NCI-H510A treated with DMSO at 0.1 percent for 48 hours (cell line): ENCODE measurements around the gene STEAP3.

Experiments used
- DNase-seq: peaks from one replicate; lab custom pipeline; 2025; lab: John Stamatoyannopoulos, UW

The STEAP3 gene

GRCh38 chr2:119292226-119292625 lies 68.6 kb downstream of the STEAP3 start:
- peak; percentile 5 for DNase-seq

- DNase-seq = no peak
These were observed 69.6 kb downstream of the STEAP3 start for GRCh38 chr2:119293254-119293653.

GRCh38 chr2:119293900-119294299 lies 70.3 kb downstream of the STEAP3 start:
- DNase-seq = no peak

- DNase-seq = no peak
These were observed 71.0 kb downstream of the STEAP3 start for GRCh38 chr2:119294671-119295070.

GRCh38 chr2:119295688-119296375 lies 72.2 kb downstream of the STEAP3 start:
- DNase-seq = no peak

- DNase-seq = no peak
These were observed 77.8 kb downstream of the STEAP3 start for GRCh38 chr2:119301413-119301812.

- DNase-seq = no peak
These were observed 81.2 kb downstream of the STEAP3 start for GRCh38 chr2:119304847-119305246.

- DNase-seq = no peak
These were observed 82.0 kb downstream of the STEAP3 start for GRCh38 chr2:119305497-119306195.

- DNase-seq = no peak
These were observed 82.6 kb downstream of the STEAP3 start for GRCh38 chr2:119306196-119306590.

GRCh38 chr2:119307419-119308140 lies 83.9 kb downstream of the STEAP3 start:
- DNase-seq = no peak

GRCh38 chr2:119308793-119309330 lies 85.2 kb downstream of the STEAP3 start:
- no peak for DNase-seq

- no peak for DNase-seq
These were observed 87.7 kb downstream of the STEAP3 start for GRCh38 chr2:119311371-119311770.

- DNase-seq = no peak
These were observed 88.2 kb downstream of the STEAP3 start for GRCh38 chr2:119311831-119312230.
